GM19035 (cell line): Measurements from ENCODE around the gene BLOC1S4.
"Not testable (repeated sequence)": the region's sequence is repeated elsewhere in the genome, so short reads cannot be mapped to it uniquely, and the experiment has no call there.

Source experiments
- ATAC-seq: cut with Tn5 transposase; IDR thresholded peaks from one replicate; pipeline ENCODE4 v1.9.1; 2021; ENCODE audit not compliant: unreplicated experiment

The BLOC1S4 gene, protein sequence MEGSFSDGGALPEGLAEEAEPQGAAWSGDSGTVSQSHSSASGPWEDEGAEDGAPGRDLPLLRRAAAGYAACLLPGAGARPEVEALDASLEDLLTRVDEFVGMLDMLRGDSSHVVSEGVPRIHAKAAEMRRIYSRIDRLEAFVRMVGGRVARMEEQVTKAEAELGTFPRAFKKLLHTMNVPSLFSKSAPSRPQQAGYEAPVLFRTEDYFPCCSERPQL

DNA sequence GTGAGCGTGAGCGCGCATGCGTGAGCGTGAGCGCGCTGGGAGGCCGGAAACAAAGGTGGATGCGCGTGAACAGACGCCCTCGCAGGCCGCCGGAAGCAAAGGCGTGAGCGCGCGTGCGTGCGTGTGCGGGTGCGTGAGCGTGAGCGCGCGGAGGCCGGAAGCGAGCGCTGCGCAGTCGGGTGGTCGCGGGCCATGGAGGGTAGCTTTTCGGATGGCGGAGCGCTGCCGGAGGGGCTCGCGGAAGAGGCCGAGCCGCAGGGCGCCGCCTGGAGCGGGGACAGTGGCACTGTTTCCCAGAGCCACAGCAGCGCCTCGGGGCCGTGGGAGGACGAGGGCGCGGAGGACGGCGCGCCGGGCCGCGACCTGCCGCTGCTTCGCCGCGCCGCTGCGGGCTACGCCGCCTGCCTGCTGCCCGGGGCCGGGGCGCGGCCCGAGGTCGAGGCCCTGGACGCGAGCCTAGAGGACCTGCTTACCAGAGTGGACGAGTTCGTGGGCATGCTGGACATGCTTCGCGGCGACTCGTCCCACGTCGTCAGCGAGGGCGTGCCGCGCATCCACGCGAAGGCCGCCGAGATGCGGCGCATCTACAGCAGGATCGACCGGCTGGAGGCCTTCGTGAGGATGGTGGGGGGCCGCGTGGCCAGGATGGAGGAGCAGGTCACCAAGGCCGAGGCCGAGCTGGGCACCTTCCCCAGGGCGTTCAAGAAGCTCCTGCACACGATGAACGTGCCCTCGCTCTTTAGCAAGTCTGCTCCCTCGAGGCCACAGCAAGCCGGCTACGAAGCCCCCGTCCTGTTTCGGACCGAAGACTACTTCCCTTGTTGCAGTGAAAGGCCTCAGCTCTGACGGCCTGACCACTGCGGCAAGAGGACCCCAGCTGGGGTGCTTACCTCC is at the start of gene BLOC1S4:
TSS of gene BLOC1S4 (plus strand) at position 157 of the 894 bp plus-strand sequence. CDS start at position 193, 36 bp downstream.
- peak; percentile 84 for ATAC-seq

DNA sequence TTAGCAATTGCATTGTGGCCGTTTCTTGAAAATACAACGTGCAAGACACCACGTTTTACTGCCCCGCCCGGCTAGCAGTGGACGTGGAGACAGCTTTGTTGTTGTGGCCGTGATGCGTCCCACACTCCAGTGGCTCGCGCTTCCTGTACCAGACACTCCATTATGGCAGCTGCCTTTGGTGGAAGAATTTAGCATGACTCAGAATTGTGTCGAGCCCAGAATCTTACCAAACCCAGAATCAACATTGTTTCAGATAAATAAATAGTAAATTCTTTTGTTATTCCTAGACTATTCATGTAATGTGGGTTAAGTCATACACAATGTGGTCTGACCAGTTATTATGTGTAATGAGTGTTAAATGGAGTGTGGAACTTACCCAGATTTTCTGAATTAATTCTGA is 47.6 kb upstream of the BLOC1S4 start:
- no peak for ATAC-seq

DNA sequence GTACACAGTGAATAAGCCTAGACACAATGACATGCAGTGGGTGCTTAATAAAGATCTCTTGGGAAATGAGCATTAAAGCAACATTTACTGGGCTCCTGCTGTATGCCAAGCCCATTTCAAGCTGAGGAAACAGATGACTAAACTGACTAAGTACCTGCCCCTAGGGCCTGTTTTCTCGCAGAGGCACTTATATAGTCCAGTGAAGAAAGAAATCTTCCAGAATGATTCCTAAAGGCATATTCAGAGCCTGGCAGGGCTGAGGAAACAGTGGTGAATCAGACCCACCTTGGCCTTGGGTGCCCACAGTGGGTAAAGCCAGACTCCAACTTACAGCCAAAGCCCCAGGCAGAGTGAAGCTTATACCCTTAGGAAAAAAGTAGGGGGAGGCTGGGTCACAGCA is 44.3 kb upstream of the BLOC1S4 start:
- no peak for ATAC-seq

DNA sequence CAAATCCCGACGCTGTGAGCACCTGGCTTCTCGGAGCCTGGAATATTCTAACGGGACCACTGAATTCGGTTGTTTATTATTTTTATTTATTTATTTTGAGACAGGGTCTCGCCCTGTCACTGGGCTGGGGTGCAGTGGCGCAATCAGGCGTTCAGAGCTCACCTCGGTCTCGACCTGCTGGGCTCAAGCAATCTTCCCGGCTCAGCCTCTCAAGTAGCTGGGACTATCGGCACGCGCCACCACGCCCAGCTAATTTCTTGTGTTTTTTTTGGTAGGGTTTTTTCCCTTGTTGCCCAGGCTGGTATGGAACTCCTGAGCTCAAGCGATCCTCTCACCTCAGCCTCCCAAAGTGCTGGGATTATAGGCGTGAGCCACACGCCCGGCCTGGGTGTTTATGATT is 43.8 kb upstream of the BLOC1S4 start:
- no peak for ATAC-seq

DNA sequence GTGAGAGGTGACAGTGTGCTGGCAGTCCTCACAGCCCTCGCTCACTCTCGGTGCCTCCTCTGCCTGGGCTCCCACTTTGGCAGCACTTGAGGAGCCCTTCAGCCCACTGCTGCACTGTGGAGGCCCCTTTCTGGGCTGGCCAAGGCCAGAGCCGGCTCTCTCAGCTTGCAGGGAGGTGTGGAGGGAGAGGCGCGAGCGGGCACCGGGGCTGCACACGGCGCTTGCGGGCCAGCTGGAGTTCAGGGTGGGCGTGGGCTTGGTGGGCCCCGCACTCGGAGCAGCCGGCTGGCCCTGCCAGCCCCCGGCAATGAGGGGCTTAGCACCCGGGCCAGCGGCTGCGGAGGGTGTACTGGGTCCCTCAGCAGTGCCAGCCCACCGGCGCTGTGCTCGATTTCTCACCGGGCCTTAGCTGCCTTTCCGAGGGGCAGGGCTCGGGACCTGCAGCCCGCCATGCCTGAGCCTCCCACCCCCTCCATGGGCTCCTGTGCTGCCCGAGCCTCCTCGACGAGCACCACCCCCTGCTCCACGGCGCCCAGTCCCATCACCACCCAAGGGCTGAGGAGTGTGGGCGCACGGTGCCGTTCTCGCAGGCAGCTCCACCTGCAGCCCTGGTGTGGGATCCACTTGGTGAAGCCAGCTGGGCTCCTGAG is 43.3 kb upstream of the BLOC1S4 start:
- ATAC-seq, result not testable (repeated sequence)

DNA sequence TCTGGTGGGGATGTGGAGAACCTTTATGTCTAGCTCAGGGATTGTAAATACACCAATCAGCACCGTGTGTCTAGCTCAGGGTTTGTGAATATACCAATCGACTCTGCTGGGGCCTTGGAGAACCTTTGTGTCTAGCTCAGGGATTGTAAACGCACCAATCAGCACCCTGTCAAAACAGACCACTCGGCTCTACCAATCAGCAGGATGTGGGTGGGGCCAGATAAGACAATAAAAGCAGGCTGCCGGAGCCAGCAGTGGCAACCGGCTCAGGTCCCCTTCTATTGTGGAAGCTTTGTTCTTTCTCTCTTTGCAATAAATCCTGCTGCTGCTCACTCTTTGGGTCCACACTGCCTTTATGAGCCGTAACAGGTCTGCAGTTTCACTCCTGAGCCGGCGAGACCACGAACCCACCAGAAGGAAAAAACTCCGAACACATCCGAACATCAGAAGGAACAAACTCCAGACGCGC is 42.7 kb upstream of the BLOC1S4 start:
- ATAC-seq, result not testable (repeated sequence)

DNA sequence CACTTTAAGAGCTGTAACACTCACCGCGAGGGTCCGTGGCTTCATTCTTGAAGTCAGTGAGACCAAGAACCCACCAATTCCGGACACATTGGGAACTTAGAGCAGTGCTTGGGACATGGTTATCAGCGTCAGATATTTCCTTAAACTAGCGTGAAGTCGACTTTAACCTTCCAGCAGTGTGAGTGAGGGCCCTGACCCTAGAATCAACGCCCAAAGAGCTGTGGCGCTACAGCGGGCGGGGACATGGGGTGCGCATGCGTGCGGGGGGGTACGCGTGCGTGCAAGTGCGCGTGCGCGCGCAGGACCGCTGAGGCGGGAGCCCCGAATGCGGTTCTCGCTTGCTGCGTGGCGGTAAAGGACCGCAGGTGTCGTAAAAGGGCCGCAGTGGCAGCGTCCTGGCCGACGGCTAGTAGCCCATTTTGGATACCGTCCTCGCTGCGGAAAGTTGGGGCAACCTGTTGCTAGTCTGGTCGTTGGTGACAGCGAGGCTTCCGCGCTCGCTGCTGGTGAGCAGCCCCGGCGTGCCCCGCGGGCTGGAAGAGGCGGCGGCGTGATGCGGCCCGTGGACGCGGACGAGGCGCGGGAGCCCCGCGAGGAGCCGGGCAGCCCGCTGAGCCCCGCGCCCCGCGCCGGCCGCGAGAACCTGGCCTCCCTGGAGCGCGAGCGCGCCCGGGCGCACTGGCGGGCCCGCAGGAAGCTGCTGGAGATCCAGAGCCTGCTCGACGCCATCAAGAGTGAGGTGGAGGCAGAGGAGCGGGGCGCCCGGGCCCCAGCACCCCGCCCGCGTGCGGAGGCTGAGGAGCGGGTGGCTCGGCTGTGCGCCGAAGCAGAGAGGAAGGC is 42.1 kb upstream of the BLOC1S4 start:
- peak; percentile 85 for ATAC-seq

DNA sequence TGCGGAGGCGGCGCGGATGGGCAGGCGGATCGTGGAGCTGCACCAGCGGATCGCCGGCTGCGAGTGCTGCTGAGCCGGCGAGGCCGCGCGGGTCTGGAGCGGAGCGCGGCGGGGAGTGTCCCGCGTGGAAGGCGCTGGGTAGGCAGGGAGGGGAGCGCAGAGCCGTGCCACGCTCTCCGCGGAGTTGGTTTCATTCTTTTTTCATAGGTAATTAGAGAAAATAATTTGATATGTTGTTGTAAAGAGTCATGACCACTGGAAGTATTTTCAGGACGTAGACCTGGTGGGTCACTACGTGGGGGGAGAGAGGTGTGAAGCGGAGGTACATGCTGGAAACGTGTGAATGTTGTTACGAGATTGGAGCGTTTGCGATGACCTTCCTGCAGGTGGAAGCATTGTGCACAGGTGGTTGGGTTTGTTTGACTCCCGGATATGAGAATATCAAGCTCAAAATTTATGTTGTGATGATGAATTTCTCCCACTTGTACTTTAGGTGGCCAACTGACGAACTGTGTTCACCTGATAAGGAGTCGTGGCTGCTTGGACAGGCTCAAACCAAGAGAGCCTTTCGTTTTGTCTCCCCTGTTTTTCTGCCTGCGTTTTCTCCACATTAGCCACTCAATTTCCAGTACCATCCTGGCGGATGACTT is 41.3 kb upstream of the BLOC1S4 start:
- ATAC-seq, result peak; percentile 44

DNA sequence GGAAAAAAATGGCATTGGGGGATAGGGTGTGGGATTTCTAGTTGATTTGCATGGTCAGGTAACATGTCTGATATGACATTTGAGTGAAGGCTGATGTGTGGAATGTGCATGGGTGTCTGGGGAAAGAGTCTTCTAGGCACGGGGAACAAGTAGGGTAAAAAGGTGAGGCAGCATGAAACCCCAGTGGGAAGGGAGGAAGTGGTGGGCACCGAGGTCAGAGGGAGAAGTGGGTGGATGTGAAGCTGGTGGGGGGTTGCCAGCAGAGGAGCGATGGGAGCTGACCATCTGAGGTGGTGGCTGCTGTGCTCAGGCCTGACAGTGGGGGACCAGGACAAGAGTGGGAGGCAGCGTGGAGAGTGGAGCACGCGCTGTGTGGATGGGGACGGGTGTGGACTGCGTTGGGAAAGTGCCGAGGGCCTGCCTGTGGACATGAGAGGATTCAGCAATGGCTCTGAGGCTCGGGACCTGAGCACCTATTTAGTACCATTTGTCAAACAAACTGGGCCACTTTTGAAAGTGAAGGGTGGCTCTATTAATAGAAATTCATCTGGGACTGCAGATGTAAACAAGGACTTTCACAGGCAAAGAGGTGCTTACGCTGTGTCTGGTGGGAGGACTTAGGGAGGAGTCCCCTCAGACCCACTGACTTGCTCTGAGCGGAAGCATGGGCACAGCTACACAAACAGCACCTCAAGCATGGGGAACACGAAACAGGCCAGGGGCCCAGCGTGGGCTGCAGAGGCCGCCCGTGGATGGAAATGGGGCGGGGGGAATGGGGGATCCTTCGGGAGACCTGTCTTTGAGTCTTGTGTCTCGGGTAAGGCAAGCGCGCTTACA is 39.0 kb upstream of the BLOC1S4 start:
- no peak for ATAC-seq

DNA sequence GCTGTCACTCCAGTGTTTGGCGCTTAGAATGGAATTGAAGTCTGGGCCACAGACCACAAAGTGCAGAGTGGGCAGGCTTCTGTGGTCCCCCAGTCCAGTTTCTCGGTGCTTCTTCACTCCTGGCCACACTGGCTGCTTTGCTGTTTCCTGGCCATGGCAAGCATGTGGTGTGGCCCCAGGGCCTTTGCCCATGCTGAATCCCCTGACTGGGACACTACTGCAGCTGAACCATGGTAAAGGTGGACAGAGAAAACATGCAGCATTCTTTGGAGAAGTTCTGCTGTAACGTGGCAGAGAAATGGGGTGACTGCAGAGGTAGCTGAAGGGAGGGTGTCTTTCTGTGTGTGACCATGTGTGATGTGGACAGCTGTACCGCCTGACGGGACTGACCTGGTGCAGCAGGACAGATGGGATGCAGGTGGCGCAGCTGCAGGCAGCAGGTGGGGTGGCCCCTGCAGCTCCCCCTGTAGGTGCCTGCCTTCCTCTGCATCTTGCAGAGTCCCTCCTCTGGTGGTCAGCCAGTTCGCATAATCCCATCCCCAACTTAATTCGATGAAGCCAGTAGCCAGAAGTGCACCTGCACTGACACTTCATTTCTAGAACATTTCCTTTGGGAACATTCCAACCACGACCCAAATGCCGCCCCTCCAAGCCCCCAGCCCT is 35.5 kb upstream of the BLOC1S4 start:
- ATAC-seq, result no peak

DNA sequence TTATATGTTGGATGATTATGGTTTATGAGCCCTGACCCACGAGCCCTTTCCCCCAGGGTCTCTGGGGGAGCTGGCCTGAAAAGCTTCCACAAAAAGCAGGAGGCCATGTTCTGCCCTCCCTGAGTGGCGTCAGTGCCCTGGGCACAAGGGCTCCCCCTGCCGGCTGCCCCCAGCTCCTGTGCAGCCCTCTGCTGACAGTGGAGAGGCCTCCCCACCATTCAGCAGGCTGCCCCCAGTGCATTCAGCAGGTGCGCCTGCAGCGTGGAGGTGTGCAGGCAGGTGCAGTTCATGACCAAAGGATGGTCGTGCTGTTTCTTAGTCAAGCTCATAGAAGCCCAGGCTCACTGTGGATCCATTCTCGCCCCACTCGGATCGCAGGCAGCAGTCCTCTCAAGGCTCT is 34.8 kb upstream of the BLOC1S4 start:
- no peak for ATAC-seq

DNA sequence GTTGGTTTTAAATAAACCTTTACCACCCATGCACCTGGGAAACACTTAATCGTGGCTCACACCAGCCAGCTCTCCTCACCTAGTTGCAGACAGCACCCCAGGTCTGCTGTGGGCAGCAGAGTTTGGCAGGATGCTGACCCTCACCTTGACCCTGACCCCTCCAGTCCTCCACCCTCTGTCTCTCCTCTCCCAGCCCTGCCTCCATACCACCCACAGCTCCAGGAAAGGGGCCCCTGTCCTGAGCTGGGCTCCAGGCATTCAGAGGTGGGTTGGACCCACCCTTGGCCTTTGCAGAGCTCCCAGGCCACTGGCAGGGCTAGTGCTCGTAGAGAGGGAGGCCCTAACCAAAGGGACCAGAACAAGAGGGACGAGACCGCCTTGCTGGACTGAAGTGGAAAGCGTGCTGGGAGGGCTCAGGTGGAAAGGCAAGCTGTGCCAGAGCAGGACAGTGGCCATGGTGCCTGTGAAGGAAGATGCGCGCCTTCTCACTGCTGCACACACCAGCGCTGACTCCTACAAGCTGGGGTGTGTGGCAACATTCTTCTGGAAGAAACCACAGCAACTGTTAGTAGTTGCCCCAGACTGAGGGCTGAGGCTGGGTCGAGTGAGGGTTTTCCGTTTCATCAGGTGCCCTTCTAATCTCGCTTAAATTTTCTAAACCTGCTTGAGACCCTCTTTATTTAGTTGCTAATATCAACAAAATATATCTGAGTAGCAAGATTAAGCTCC is 32.9 kb upstream of the BLOC1S4 start:
- ATAC-seq, result no peak

DNA sequence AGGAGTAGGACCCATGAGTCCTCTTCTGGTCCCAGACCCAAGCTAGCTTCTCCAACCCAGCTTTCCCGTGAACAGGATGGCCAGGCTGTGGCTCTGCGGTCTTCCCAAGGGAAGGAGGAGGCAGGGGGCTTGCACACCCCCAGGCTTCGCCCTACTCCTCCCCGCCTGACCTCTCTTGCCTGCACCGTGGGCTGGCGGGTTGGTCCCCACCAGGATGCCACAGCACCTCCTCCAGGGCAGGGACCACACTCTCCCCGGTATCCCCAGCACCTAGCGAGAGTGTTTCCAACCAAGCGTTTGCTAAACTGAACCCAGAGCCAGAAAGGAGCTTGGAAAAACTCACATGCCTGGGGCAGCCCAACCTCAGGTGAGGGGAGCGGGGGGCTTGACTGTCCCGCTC is 31.3 kb upstream of the BLOC1S4 start:
- ATAC-seq, result no peak

DNA sequence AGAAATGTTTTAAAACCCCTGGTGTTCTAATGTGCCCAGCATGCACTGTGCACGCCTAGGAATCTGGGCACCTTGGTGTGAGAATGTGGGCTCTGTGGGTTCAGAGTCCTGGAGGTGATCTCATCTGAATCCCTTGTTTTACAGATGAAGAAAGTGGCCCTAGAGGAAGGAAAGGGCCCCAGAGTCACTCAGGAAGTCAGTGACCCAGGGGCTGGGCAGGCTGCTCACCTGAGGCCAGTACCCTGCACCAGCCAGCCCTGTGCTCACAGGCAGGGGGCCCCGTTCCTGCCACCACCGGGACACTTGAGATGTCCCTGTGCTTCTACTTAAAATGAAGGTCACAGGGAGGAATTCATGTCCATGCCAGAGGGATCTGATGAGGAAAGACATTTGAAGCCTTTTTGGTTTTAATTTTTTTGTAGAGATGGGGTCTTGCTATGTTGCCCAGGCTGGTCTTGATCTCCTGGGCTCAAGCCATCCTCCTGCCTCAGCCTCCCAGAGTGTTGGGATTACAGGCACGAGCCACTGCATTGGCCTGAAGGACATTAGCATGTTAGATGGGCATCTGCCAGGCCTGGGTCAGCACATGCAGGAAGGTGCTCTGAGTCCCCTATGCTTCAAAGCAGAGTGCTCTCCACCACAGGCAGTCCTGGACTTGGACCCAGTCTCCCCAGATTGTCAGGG is 29.7 kb upstream of the BLOC1S4 start:
- no peak for ATAC-seq

DNA sequence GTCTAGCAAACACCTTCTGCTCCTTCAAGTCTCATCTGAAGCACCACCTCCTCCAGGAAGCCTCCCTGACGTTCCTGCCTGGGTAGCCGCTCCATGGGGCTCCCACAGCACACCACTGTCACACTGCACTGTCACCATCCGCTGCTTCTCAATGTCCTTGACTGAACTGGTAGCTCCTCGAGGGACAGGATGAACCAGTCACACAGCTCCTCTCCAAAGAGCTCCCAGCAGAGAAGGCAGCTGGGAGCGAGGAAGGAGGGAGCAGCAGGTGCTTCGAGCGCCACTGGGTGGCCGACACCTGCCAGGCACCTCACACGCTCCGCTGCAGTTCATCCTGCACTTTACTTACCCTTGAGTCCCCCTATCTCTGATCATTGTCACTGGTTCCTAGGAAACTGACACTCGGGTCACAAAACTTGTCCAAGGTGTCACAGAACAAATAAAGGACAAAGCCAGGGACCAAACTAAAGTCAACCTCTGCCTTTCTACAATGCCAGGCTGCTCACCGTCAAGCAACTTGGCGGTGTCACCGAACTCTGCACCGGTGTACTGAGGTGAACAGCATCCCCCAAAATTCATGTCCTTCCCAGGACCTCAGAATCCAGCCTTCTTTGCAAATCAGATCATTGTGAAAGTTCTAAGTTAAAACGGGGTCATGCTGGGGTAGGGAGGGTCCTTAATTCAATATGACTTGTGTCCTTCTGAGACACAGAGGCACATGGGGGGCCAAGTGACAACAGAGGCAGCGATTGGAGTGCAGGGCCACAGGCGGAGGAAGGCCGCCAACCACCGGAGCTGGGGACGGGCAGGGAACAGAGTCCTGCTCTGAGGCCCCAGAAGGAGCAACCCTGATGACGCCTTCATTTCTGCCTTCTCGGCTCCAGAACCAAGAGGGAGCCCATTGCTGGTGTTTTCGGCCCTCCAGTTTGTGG is 27.8 kb upstream of the BLOC1S4 start:
- no peak for ATAC-seq

DNA sequence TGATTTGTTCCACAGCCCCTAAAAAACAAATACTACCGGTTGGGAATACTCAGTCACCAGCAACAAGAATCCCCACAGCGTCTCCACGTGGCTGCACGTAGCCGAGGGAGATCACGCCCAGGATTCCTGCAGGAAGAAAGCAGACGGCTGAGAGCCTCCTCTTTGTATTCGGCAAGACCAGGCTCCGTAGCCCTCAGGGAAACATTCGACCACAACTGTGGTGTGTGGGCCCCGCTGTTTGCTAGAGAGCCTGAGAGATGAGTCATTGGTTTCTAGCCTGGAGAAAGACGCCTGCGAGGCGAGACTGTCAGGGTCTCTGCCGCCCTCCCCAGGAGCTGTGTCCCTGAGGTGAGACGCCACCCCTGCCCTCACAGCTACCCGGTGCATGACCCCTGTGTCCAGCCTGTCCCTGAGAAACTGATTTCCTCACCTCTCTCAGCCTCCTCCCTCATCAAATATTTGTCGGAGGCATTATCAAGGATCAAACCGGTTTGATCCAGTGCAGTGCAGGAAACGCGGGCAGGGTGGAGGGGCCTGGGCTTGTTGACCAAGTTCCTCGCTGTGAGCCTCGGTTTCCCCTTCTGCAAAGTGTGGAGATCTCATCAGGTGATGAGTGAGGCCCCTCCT is 27.0 kb upstream of the BLOC1S4 start:
- peak; percentile 68 for ATAC-seq
